Left renal cortex interstitium (tissue), 4 donors: Measurements from ENCODE around the gene P2RY2. TPM values are rescaled to one million over a fixed set of nuclear protein-coding genes. Genes with fewer than 3 reads are reported as not detected.

Experiments used
- DNase-seq, 4 donors: peaks; one replicate each; pipeline ENCODE4 v3.0.0-alpha.2; 2013; ENCODE audit warnings: low read depth in 4 of 4, low spot score in 2 of 4, missing footprints in 1 of 4
- polyA plus RNA-seq, 4 donors: library from polyadenylated mRNA; unstranded; fragments of 120-200 nt; gene quantifications; one replicate each; pipeline ENCODE4 v1.2.1, GENCODE V29; 2013; ENCODE audit not compliant: insufficient read length in 4 of 4

P2RY2 gene
- polyA plus RNA-seq, 4 donors = 0.68 to 1.1 (median 0.91) TPM

DNA sequence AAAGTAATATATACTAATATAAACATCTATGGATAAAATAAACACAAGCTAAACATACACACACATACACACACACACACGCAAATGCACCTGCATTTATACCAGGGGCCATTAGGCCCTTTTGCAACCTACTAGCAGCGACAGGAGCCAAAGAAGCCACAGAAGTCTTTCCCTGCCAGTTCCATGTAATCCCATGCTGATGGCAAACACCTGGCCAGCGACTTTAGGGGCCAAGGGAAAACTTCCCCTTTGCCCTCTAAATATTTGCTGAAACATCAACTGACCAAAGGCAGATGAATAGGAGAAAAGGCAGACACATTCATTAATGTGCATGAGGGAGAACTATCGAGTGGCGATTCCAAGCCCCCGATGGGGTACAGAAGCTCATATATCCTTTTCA, 14.8 kb upstream of the P2RY2 start:
- DNase-seq = no peak

DNA sequence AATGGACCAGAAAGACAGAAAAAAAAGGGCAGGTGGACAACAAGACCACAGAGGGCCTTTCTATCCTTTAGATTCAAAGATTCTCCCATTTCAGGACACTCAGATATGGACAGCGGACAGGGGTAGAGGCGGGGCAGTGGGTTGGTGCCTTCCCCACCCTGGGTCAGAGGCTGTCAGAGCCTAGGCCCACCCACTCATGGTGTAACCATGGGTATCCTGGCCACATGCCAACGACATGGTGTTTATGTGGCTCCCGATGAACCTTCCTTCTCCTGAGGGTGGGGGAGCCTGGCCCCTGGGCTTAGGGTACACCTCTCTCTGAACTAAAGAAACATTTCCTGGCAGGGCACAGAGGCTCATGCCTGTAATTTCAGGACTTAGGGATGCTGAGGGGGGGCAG, 14.3 kb upstream of the P2RY2 start:
- no peak for DNase-seq

DNA sequence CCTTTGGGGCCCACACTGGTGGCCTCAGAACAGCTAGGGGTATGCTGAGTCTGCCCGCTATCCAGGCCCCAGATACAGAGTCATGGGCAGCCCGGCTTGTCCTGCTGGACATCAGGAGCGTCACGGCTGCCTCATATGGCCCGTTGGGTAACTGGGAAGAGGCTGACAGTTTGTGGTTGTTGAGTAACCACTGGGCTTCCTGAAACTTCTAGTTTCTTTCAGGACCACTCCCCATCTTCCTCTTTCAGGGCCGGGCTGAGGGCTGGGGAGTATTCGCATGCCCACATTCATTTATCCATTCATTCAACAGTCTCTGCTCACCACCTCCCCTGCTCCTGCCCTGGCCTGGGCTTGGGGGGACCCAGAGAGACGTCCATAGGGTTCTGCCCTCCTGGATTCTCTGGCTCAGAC, 13.4 kb upstream of the P2RY2 start:
- no peak for DNase-seq

DNA sequence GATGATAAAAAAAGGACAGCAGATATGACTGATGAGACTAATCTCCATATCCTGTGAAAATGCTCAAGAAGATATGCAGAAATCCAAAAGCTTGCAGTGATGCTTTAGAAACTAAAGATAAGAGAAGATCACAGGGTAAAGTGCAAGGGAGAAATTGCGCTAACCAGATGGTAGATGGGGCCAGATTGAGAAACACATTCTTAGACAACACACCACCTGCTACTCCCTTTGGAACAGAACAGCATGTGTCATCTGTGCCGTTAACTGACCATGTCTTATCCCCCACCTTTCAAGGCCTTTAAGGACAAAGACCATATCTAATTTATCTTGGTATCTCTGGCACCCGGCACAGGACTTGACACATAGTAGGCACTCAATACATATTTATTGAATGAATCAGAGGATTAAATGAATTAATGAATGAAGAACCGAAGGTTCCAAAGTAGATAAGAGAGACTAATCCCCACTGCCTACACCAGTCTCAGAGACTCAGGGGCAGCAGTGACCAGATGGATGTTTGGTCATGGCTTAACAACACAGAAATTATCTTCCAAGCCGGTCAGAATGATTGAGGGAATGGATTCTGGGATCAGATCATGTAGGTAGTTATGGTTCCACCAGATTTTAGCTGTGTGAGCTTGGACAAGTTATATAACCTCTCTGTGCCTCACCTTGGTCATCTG, 12.3 kb upstream of the P2RY2 start:
- no peak for DNase-seq

DNA sequence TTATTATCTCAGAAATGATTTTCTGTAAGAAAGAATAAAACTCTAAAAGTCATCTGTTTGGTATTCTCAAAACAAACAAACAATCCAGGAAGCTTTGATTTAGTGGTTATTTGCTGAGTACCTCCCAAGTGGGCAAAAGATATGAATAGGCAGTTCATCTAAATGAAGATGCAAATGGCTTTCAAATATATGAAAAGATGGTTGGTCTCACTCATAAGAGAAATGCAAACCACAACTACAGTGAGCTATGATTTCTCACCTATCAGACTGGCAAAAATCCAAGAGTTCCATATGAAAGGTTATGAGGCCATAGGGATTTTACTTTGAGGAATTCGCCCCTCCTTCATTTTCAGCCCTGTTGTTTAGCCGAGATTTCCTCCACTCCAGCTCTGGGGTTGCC, 11.3 kb upstream of the P2RY2 start:
- DNase-seq = no peak

DNA sequence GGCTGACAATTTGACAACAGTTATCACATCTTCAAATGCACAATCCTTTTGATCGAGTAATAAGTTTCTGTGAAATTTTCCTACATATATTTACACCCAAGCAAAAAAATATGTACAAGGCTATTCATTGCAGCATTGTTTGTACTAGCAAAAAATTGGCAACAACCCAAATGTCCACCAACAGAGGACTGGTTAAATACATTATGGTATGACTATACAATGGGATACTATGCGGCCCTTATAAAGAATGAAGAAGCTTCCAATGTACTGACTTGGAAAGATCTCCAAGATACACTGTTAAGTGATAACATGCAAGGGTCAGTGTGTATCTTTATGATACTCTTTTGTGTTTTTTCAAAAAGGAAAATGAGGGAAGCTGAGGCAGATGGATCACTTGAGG, 8.2 kb upstream of the P2RY2 start:
- DNase-seq = no peak

DNA sequence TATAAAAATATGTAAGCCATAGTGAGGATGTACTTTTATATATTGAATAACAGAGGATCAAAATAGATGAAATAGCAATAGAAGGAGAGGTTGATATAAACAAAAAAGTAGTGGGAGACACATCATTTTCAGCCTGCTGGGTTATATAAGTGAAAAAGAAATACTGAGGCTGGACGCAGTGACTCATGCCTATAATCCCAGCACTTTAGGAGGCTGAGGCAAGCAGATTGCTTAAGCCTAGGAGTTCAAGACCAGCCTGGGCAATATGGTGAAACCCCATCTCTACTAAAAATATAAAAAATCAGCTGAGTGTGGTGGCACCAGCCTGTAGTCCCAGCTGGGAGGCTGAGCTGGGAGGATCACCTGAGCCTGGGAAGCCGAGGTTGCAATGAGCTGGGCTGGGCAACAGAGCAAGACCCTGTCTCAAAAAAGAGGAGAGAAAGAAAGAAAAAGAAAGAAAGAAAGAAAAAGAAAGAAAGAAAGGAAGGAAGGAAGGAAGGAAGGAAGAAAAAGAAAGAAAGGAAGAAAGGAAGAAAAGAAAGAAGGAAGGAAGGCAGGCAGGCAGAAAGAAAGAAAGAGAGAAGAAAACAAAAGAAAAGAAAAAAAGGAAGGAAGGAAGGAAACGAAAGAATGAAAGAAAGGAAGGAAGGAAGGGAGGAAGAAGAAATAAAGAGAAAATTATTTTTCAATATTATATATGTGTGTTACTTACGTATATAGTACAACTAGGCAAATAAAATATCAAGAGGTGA, 7.0 kb upstream of the P2RY2 start:
- DNase-seq = no peak

DNA sequence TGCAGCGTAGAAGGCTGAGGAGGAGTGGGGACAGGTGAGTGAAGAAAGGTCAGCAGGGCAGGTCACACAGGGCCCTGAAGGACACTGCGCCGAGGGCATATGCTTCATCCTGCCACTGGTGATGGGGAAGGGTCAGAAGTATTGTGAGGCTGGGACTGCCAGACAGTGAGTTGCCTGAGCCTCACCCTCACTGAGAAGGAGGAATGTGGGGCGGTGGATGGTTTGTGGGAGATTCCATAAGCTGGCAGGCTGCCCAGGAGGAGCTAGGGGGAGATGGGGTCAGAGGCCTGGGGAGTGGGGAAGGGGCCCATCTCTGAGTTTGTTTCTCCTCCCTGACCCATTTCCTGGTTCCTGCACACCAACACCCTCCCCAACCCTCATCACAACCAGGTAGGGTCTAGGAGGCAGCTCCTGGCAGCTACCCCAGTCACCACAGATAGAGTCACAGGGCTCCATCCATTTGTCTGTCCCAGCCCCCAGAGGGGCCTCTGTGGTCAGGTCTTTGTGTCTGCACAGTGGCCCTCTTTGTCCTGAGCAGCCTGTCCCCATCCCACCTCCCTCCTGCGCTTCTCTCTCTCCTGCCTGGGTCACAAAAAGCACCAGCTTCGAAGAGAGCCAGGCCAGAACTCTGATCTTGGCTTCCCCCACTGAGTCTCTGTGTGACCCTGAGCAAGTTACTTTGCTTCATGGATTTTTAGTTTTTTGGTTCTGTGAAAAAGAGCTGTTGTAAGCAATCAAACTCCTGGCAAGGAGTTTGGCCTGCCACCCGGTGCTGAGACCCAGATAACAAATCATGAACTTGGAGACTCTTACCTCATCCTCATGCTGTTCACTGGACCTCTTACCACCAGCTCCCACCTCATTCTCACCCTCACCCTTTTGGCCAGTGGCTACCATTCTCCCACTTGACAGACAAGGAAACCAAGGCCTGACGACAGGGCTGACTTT, 4.6 kb upstream of the P2RY2 start:
- no peak for DNase-seq

DNA sequence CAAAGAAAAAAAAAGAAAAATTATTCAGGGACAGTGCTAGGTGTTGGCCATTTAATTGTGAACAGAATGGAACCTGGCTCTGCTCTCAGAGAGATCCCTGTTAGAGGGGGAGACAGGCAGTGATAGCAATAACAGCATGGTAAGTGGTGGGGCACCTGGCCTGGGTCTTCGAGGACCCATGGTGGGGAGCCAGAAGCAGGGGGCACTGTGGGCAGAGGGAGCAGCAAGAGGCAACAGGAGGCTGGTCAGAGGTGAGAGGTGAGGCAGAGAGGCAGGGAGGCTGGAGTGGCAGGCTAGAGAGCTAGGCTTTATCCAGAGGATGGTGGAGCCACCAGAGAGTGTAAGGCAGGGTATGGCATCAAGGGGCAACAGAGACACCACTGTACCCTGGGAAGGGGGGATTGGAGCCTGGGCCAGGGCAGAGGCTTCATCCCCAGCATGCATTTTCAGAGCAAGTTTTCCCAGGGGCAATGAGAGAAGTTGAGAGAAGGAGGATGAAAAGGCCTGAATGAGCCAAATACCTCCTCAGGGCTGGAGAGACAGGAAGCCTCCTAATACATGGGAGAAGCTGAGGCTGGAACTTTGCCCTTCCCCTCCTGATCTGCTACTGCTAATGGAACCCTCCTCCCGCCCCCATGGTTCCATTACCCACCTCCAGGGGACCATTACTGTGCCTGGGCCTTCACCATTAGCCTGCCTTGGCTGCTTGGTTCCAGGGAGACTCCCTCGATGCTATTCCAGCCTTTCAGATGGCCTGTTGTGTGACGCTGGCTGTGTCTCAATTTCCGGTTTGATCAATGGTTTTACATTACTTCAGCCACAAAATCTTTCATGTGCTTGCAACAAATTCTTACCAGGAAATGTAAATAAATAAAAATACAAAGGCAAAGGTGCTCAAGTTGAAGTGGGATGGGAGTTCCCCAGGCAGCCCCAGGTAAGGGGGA, 2.6 kb upstream of the P2RY2 start:
- no peak for DNase-seq

DNA sequence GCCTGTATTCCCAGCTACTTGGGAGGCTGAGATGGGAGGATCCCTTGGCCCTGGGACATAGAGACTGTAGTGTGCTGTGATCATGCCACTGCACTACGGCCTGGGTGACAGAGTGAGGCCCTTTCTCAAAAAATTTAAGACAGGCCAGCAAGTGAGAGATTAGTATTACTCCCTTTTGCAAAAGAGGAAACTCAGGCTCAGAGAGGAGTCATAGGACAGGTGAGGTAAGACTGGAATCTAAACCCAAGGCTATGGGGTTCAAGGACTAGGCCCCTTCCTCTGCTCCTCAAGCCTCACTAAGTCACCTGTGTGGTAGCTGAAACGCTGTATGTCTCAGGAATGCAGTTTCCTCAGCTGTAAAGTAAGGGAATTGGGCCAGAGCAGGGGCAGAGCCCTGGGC, 1.6 kb upstream of the P2RY2 start:
- DNase-seq = no peak

DNA sequence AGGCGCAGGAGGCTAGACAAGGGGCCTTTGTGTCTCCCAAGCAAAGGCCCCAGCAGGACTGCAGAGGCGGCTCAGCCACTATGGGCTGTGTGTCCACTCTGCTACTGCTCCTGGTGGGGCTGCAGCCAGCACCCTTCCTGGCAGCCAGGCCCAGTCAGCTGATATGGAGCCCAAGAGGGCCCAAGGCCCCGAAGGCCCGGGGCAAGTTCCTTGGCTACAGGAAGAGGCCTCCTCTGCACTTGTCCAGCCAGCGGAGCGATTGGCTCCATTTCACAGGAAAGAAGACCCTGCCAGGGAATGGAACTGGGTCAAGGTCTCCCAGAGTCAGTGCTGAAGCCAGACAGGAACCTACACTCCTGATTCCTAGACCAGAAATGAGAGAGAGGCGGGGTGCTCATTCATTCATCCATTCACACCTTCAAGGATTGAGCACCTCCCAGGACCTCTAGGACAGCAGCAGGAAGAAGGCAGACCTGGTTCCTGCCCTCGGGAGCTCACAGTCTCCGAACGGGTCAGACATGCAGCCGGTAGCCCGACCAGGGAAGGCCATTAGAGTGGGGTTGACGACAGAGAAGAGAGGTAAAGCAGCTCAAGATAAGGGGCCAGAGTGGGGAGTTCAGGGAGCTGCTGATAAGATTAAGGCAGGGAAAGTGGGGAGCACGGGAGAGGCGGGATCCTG, 811 bp upstream of the P2RY2 start:
- no peak for DNase-seq

DNA sequence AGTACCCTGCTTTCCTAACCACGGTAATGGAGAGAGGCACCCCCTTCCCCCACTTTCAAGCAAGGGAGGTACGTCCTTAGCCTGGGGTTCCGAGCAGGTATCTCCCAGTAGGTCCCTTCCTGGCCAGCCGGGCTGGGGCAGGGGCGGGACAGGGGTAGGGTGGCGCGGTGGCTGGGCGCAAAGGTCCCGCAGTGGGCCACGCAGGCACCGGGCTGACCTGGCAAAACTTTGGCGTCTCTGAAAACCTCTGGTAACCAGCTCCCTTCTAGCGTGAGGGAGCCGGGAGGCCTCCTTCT, 323 bp upstream of the P2RY2 start:
- no peak for DNase-seq

DNA sequence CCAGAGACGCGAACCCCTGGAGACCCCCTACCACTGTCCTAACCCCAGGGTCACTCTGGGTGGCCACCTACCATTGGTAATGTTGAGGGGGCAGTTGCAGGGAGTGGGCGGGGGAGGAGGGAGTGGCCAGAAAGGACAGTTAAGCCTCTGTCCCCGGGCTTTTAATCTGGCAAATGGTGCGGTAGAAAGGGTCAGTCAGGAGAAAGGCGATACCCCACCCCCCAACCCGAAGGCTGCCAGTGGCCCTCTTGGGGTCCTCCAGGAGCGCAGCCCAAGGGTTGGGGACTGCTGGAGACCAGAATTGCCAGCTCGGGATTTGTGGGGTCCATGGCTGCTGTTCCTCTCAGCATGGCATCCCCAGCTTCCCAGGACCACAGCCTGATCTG, 742 bp downstream of the P2RY2 start:
- DNase-seq = no peak

DNA sequence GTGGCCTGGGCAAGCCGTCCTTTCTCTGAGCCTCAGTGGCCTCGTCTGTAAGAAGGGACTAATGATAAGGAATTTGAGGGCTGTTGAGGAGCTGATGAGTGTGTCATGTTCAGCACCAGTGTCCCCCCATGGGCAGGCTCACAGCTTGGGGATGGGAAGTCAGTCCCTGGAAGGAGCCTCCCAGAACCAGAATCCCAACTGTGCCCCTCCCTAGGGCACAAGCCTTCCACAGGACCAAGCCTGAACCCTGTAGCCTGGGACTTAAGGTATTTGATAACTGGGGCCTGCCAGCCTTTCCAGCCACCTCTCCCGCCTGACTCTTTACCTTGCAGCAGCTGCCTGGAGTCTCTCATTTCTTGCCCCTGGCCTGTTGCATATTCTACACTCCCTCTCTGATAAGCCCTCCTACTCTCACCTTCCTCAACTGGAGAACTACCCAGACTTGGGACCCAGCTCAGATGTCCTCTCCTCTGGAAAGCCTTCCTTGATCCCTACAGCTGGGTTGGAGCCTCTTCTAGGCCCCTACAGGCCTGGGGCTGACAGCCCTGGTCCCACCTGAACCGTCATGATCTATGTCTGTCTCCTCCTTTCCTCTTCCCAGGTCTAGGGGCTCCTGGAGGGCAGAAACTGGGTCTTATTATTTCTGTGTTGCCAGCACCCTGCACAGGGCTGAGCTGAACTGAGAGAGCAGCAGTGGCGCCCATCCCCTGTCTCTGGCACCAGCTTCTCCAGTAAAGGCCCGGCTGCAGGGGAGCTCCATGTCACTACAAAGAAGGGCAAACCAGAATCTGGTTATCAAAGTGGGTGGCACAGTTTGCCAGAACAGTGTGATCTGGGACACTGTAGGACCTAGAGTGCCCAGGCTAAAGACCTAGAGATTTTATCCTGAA, 1.6 kb downstream of the P2RY2 start:
- no peak for DNase-seq

DNA sequence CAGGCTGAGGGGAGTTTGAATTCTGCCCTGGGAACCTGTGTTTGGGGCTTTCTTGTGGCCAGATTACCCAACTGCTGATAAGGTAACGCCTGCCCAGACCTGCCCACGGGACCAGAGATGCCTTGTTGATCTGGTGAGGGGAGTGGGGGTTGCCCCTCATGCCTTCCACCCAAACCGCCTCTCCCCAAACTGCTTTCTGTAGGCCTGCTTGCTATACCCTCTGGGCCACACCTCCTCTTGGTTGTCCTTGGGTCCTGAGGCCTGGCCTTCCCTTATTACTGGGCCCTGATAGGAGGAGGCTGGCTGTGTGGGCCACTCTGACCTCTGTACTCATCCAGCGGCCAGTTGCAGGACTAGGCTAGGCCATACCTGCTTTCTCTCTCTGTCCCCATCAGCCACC, 3.4 kb downstream of the P2RY2 start:
- no peak for DNase-seq

DNA sequence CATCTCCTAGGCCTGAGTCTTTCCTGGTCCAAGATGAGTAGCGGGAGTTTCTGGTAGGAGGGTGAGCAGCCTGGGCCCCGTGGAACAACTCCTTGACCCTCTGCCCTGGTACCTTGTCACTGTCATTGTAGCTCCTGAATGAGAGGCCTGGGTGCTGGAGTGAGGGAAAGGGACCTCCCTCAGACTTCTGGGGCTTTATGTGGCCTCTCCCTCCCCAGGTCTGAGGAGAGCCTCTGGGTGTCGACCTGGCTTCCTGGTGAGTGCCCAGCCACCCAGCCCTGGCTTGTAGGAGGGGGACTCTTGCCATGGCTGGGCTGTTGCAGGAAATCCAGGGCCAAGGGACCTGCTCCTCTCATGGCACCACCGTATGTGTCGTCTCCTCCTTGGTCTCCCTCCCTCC, 3.9 kb downstream of the P2RY2 start:
- no peak for DNase-seq

DNA sequence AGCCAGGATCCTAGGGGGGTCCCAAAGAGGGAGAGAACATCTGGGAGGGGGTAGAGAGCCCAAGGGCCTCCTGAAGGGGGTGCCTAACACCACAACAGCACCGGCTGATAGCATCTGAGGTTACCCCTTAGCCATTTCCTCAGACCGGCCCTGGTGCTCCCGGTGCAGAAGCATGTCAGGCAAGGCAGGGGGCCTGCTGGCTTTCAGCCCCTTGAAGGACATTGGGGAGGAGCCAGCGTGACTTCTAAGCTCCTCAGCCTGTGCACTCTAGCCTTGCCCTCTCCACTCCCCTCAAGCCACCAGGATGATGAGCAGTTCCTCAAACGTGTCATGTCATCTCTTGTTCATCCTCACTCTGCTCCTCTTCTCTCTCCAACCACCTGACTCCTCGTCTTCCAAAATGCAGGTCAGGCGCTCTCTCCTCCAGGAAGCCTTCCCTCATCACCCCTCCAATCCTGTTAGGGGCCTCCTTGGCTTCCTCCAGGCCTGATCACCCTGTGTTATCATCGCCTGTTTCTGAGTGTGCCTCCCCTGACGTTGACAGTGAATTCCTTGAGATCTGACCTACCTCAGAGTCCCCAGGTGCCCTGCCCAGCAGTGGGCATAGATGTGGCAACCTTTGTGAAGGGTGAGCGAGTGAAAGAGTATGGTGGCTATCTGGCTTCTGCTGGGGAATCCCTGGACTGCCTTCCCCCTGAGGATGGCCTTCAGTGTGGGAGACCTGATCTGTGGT, 6.1 kb downstream of the P2RY2 start:
- no peak for DNase-seq

DNA sequence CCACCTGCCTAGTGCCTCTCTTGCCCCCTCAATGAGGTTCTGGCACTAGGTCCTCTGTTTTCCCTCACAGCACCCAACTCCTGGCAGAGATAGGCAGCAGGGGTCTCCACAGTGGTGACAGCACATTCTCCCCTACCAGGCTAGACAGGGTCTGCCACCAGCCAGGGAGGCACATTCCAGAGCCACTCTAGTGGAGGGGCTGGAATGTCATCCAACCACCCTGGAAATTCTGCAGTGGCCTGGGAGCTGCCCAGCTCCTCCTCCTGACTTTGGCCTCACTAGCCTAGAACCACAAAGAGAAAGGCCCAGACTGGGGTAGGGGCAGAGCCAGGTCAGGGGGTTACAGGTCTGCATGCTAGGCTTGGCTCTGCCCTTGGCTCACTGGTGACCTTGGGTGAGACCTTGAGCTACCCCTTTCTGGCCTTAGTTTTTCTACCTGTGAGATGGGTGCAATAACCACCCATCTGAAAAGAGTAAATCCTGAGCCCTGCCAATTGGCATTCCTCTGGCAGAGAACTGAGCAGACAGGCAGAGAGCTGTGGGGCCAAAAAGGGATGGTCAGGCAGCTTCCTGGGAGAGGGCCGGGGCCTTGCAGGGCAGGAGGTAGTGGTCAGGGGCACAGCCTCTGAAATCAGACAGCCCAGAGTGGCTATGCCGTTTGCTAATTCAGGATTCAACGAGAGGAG, 7.1 kb downstream of the P2RY2 start:
- DNase-seq = no peak
